PC-9 (cell line): Measurements from ENCODE around the gene NPPB. TPM values are rescaled to one million over a fixed set of nuclear protein-coding genes. Genes with fewer than 3 reads are reported as not detected.
"Not testable (repeated sequence)": the region's sequence is repeated elsewhere in the genome, so short reads cannot be mapped to it uniquely, and the experiment has no call there.

Experiments used
- BruUV-seq: library from RNA; stranded (reverse); fragments of 400-500 nt; replicated peaks from 2 replicates; lab custom pipeline; 2021; lab: Mats Ljungman, UMichigan
- CTCF ChIA-PET: fragments of 300-600 bp; sonication (Branson Sonifier 250); formaldehyde crosslinking; loops from one replicate; lab custom pipeline; 2022; ENCODE audit warnings: antibody characterized with exemption; lab: Charles Lee
- POLR2A ChIA-PET: fragments of 300-600 bp; sonication (Branson Sonifier 250); formaldehyde crosslinking; loops from one replicate; lab custom pipeline; 2022; ENCODE audit warnings: antibody characterized with exemption; ENCODE audit not compliant: unreplicated experiment; lab: Charles Lee
- DNase-seq, 2 experiments: peaks; one replicate each; pipeline versions ENCODE4 v3.0.0 to v3.0.0-alpha.2; 2015 to 2022; ENCODE audit warnings: mixed read lengths in 1 of 2
- H2AFZ ChIP-seq: fragments of 200-600 bp; sonication (generic); 2 replicates; pipeline ENCODE4 v1.8.1; 2017; ENCODE audit warnings: antibody characterized with exemption
- H3F3A ChIP-seq: fragments of 200-600 bp; sonication (generic); 2 replicates; pipeline ENCODE4 v1.8.1; 2017; ENCODE audit warnings: antibody characterized with exemption, mild to moderate bottlenecking, low read depth; ENCODE audit not compliant: insufficient read depth
- H3K27ac ChIP-seq: fragments of 200-600 bp; sonication (generic); 2 replicates; pipeline ENCODE4 v1.6.1; 2016; ENCODE audit warnings: mixed run types
- H3K27me3 ChIP-seq: fragments of 200-600 bp; sonication (generic); 2 replicates; pipeline ENCODE4 v1.6.1; 2016; ENCODE audit warnings: low read depth, mixed run types; ENCODE audit not compliant: insufficient read depth
- H3K36me3 ChIP-seq: fragments of 200-600 bp; sonication (generic); 2 replicates; pipeline ENCODE4 v1.6.1; 2016; ENCODE audit warnings: low read depth, mixed run types
- H3K4me1 ChIP-seq: fragments of 200-600 bp; sonication (generic); replicated peaks from 2 replicates; pipeline ENCODE4 v1.6.1; 2016; ENCODE audit warnings: mixed run types; ENCODE audit not compliant: insufficient read depth
- H3K4me2 ChIP-seq: fragments of 200-600 bp; sonication (generic); 2 replicates; pipeline ENCODE4 v1.6.1; 2017; ENCODE audit warnings: mixed run types
- H3K4me3 ChIP-seq: fragments of 200-600 bp; sonication (generic); 2 replicates; pipeline ENCODE4 v1.6.1; 2016; ENCODE audit warnings: mixed run types
- H3K79me2 ChIP-seq: fragments of 200-600 bp; sonication (generic); 2 replicates; pipeline ENCODE4 v1.6.1; 2017; ENCODE audit warnings: low read depth, mixed run types
- H3K9me2 ChIP-seq: fragments of 200-600 bp; sonication (generic); 2 replicates; pipeline ENCODE4 v1.8.1; 2017; ENCODE audit warnings: mild to moderate bottlenecking; ENCODE audit not compliant: insufficient read depth
- H3K9me3 ChIP-seq: fragments of 200-600 bp; sonication (generic); 2 replicates; pipeline ENCODE4 v1.8.1; 2016; ENCODE audit warnings: low read depth; ENCODE audit not compliant: insufficient read depth
- H4K20me1 ChIP-seq: fragments of 200-600 bp; sonication (generic); 2 replicates; pipeline ENCODE4 v1.8.1; 2017; ENCODE audit not compliant: insufficient read depth
- CTCF ChIP-seq: fragments of 200-600 bp; sonication (generic); conservative IDR thresholded peaks from 2 replicates; pipeline ENCODE4 v1.6.1; 2017; ENCODE audit warnings: mixed run types, antibody characterized with exemption, mild to moderate bottlenecking, moderate library complexity
- EZH2 ChIP-seq: fragments of 200-600 bp; sonication (generic); IDR thresholded peaks from 2 replicates; pipeline ENCODE4 v1.8.0; 2017; ENCODE audit warnings: antibody characterized with exemption, low read depth
- intact Hi-C: fragments of 100-400 bp; cut with micrococcal nuclease; formaldehyde crosslinking; loops from one replicate; pipeline ENCODE4 v1.10.0; 2022; ENCODE audit not compliant: unreplicated experiment
- total RNA-seq: library from RNA; stranded (reverse); gene quantifications from 2 replicates; pipeline ENCODE4 v1.2.3, GENCODE V29; 2021

NPPB gene
- total RNA-seq, 1 experiment from 2014 or later, result not detected

GRCh38 chr1:11906870-11907269 is 48.1 kb upstream of the NPPB start:
- Histone ChIP-seq H3K79me2 (no peaks in the 10 kb centered on the region), H4K20me1 (no peaks in the 10 kb centered on the region), H3K27me3 (no peaks in the 10 kb centered on the region), H3K9me3 (no peaks in the 10 kb centered on the region), H3F3A (peaks cover 22% of the 10 kb centered on the region), H3K4me2 (no peak overlapping the region), H2AFZ (no peak overlapping the region), H3K9me2 (no peaks in the 10 kb centered on the region), H3K27ac (no peak overlapping the region), H3K36me3 (no peaks in the 10 kb centered on the region), H3K4me1 (peaks cover 4% of the 10 kb centered on the region; the same call in 1 of the 2 replicates), H3K4me3 (no peak overlapping the region)
- TF ChIP-seq CTCF (no peak), EZH2 (no peak)
- no TSS peak for BruUV-seq
- intact Hi-C loops, result loop anchor here (1.0 kb wide), 1 partner anchor 69 kb away; no protein-coding TSS in a partner anchor
- CTCF ChIA-PET, result no interaction called here
- POLR2A ChIA-PET, result no interaction called here
- DNase-seq, result no peak

DNA sequence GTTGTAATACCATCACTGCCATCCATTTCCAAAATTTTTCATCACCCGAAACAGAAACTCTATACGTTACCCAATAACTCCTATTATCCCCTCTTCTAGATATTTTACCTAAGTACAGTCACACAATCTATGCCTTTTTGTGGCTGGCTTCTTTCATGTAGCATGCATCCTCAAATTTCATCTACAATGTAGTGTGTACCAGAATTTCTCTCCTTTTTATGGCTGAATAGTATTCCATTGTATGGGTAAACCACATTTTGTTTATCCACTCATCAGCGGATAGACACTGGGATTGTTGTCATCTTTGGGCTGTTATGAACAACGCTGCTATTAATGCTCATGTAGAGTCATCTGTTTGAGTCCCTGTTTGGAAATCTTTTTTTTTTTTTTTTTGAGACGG is 46.2 kb upstream of the NPPB start:
- Histone ChIP-seq H3F3A (peaks cover 18% of the 10 kb centered on the region), H3K27me3 (no peaks in the 10 kb centered on the region), H3K79me2 (no peaks in the 10 kb centered on the region), H2AFZ (no peak overlapping the region), H3K9me3 (no peaks in the 10 kb centered on the region), H3K4me2 (no peak overlapping the region), H3K4me3 (no peak overlapping the region), H3K4me1 (peaks cover 8% of the 10 kb centered on the region), H3K27ac (no peak overlapping the region), H4K20me1 (no peaks in the 10 kb centered on the region), H3K36me3 (no peaks in the 10 kb centered on the region), H3K9me2 (no peaks in the 10 kb centered on the region)
- ChIA-PET POLR2A (no interaction called here), CTCF (no interaction called here)
- no peak for TF ChIP-seq CTCF
- no peak for TF ChIP-seq EZH2
- no peak for DNase-seq
- intact Hi-C loops, result no loop called here
- BruUV-seq, result no TSS peak

GRCh38 chr1:11904156-11904555 is 45.4 kb upstream of the NPPB start:
- H3K4me2 ChIP-seq, H3K9me2 ChIP-seq, H3K9me3 ChIP-seq, H3K27me3 ChIP-seq, H3K79me2 ChIP-seq, POLR2A ChIA-PET, H3K36me3 ChIP-seq, H3K4me3 ChIP-seq, H3K4me1 ChIP-seq, DNase-seq, H4K20me1 ChIP-seq, BruUV-seq, intact Hi-C loops, H3K27ac ChIP-seq, CTCF ChIA-PET, H2AFZ ChIP-seq: not testable (repeated sequence)
- peaks cover 15% of the 10 kb centered on the region for H3F3A ChIP-seq

- intact Hi-C loops, result no loop called here
- ChIA-PET CTCF (no interaction called here), POLR2A (no interaction called here)
- Histone ChIP-seq H3K9me2 (no peaks in the 10 kb centered on the region), H3K9me3 (no peaks in the 10 kb centered on the region), H3F3A (peaks cover 7% of the 10 kb centered on the region; the same call in 1 of the 2 replicates), H3K27me3 (no peaks in the 10 kb centered on the region), H2AFZ (no peak overlapping the region), H3K36me3 (no peaks in the 10 kb centered on the region), H3K4me2 (no peak overlapping the region), H3K4me1 (peaks cover 8% of the 10 kb centered on the region), H3K4me3 (no peak overlapping the region), H3K27ac (no peak overlapping the region), H3K79me2 (no peaks in the 10 kb centered on the region), H4K20me1 (no peaks in the 10 kb centered on the region)
- TF ChIP-seq CTCF, result no peak
- TF ChIP-seq EZH2, result no peak
- BruUV-seq, result no TSS peak
- DNase-seq, result no peak
Observed at GRCh38 chr1:11903210-11903609, 44.5 kb upstream of the NPPB start.

GRCh38 chr1:11901446-11901845 is 42.7 kb upstream of the NPPB start:
- ChIA-PET CTCF (interaction anchor here (0.9 kb wide), 1 partner anchor 63 kb away, joined by 7 read pairs; no protein-coding TSS in a partner anchor), POLR2A (interaction anchor here (0.7 to 0.9 kb wide), 2 partner anchors 8 to 70 kb away, joined by 3 to 4 read pairs; no protein-coding TSS in a partner anchor)
- H3K27ac ChIP-seq, result peak overlapping the region; percentile 54; the same call in 1 of the 2 replicates

More at GRCh38 chr1:11901446-11901845, 42.7 kb upstream of the NPPB start:
- H2AFZ ChIP-seq, BruUV-seq, H3F3A ChIP-seq, H3K79me2 ChIP-seq, H3K4me3 ChIP-seq, H3K27me3 ChIP-seq, H3K9me3 ChIP-seq, H3K36me3 ChIP-seq, H4K20me1 ChIP-seq, H3K4me1 ChIP-seq, H3K9me2 ChIP-seq, intact Hi-C loops: not testable (repeated sequence)
- H3K4me2 ChIP-seq, result peak overlapping the region; percentile 54
- DNase-seq, result peak; percentile 75 to 80
